ENCODE results near the gene ICE1. TPM values are rescaled to one million over a fixed set of nuclear protein-coding genes. Genes with fewer than 3 reads are reported as not detected.

ICE1 gene
- polyA plus RNA-seq, 1 experiment, result 23.4 TPM

GRCh38 chr5:5414999-5415398, 7.5 kb upstream of the ICE1 start:
- CTCF ChIA-PET, result interaction anchor here (1.2 to 1.6 kb wide), 2 partner anchors 272 to 274 kb away, joined by 4 read pairs; no protein-coding TSS in a partner anchor
- POLR2A ChIA-PET, result no interaction called here

GRCh38 chr5:5416733-5417132, 5.7 kb upstream of the ICE1 start:
- TF ChIP-seq CTCF (IDR thresholded peaks at IDR 0.05; ENCODE audit: low read depth, low read length), result no peak
- DNase-seq (ENCODE audit: low read depth, low spot score), result no peak
- H3K9me3 ChIP-seq (ENCODE audit: control insufficient read depth, insufficient read depth, low read length), result no peaks in the 10 kb centered on the region
- POLR2A ChIA-PET, result no interaction called here
- no peak overlapping the region for H3K27ac ChIP-seq (ENCODE audit: low read depth, low read length)
- no peak overlapping the region for H3K4me3 ChIP-seq (ENCODE audit: low read depth, low read length)
- CTCF ChIA-PET, result interaction anchor here (1.6 to 3.8 kb wide), 3 partner anchors 20 to 276 kb away, joined by 3 to 53 read pairs (median 43); partner anchors contain the start of gene ADAMTS16
- H3K27me3 ChIP-seq (ENCODE audit: control insufficient read depth, insufficient read depth, low read length), result no peaks in the 10 kb centered on the region

More at GRCh38 chr5:5414999-5415398, 7.5 kb upstream of the ICE1 start:
- Histone ChIP-seq H3K27me3 (ENCODE audit: control insufficient read depth, insufficient read depth, low read length) (no peaks in the 10 kb centered on the region), H3K4me3 (ENCODE audit: low read depth, low read length) (no peak overlapping the region), H3K9me3 (ENCODE audit: control insufficient read depth, insufficient read depth, low read length) (no peaks in the 10 kb centered on the region), H3K27ac (ENCODE audit: low read depth, low read length) (no peak overlapping the region)
- no peak for DNase-seq (ENCODE audit: low read depth, low spot score)
- TF ChIP-seq CTCF (IDR thresholded peaks at IDR 0.05; ENCODE audit: low read depth, low read length), result no peak

GRCh38 chr5:5418006-5418405, 4.5 kb upstream of the ICE1 start:
- no peak for TF ChIP-seq CTCF (IDR thresholded peaks at IDR 0.05; ENCODE audit: low read depth, low read length)
- H3K27me3 ChIP-seq (ENCODE audit: control insufficient read depth, insufficient read depth, low read length), result no peaks in the 10 kb centered on the region
- no peaks in the 10 kb centered on the region for H3K9me3 ChIP-seq (ENCODE audit: control insufficient read depth, insufficient read depth, low read length)
- CTCF ChIA-PET, result interaction anchor here (1.6 to 3.8 kb wide), 7 partner anchors 16 to 281 kb away, joined by 3 to 53 read pairs (median 6); partner anchors contain the start of gene ADAMTS16
- no peak overlapping the region for H3K27ac ChIP-seq (ENCODE audit: low read depth, low read length)
- H3K4me3 ChIP-seq (ENCODE audit: low read depth, low read length), result no peak overlapping the region
- DNase-seq (ENCODE audit: low read depth, low spot score), result no peak
- POLR2A ChIA-PET, result no interaction called here

GRCh38 chr5:5418764-5419163, 3.7 kb upstream of the ICE1 start:
- no peaks in the 10 kb centered on the region for H3K27me3 ChIP-seq (ENCODE audit: control insufficient read depth, insufficient read depth, low read length)
- no peak for TF ChIP-seq CTCF (IDR thresholded peaks at IDR 0.05; ENCODE audit: low read depth, low read length)
- no peak for DNase-seq (ENCODE audit: low read depth, low spot score)
- CTCF ChIA-PET, result interaction anchor here (0.6 to 3.8 kb wide), 20 partner anchors 8 to 568 kb away, joined by 3 to 53 read pairs (median 4); partner anchors contain the start of gene ADAMTS16
- POLR2A ChIA-PET, result interaction anchor here (0.6 kb wide), 1 partner anchor 269 kb away, joined by 3 read pairs; no protein-coding TSS in a partner anchor
- H3K4me3 ChIP-seq (ENCODE audit: low read depth, low read length), result no peak overlapping the region
- no peak overlapping the region for H3K27ac ChIP-seq (ENCODE audit: low read depth, low read length)
- no peaks in the 10 kb centered on the region for H3K9me3 ChIP-seq (ENCODE audit: control insufficient read depth, insufficient read depth, low read length)

All from AG04450 (cell line).